CD14-positive monocyte (primary cell): ENCODE data around the gene FLYWCH2. TPM values are rescaled to one million over a fixed set of nuclear protein-coding genes. Genes with fewer than 3 reads are reported as not detected.

Source experiments
- DNase-seq, 3 donors: peaks; one replicate each; pipeline ENCODE4 v3.0.0-alpha.2; 2011 to 2022
- H2AFZ ChIP-seq: 2 replicates; pipeline ENCODE4 v1.6.0; 2012; ENCODE audit warnings: mild to moderate bottlenecking, low read depth, low read length, inconsistent platforms; ENCODE audit not compliant: insufficient read depth, poor library complexity, severe bottlenecking
- H3K27ac ChIP-seq, 2 donors: 1 replicate in 1 of 2; 2 replicates in 1 of 2; pipeline ENCODE4 v1.5.1; 2012 to 2013; ENCODE audit warnings: low read length in 2 of 2, control low read depth in 1 of 2, inconsistent platforms in 1 of 2, low read depth in 1 of 2, mild to moderate bottlenecking in 1 of 2
- H3K27me3 ChIP-seq, 2 donors: one replicate each; pipeline versions ENCODE4 v1.6.0 to v1.6.1; 2011 to 2013; ENCODE audit warnings: low read length in 2 of 2; ENCODE audit not compliant: control insufficient read depth in 2 of 2, insufficient read depth in 2 of 2
- H3K36me3 ChIP-seq, 2 donors: replicated peaks in 1 of 2; 1 replicate in 1 of 2; 2 replicates in 1 of 2; pipeline versions ENCODE4 v1.5.1 to v1.6.1; 2012 to 2013; ENCODE audit warnings: low read length in 2 of 2, control low read depth in 1 of 2, inconsistent platforms in 1 of 2, mild to moderate bottlenecking in 1 of 2; ENCODE audit not compliant: insufficient read depth in 2 of 2, control insufficient read depth in 1 of 2
- H3K4me1 ChIP-seq, 2 donors: 1 replicate in 1 of 2; 2 replicates in 1 of 2; pipeline versions ENCODE4 v1.5.1 to v1.6.1; 2012 to 2013; ENCODE audit warnings: low read length in 2 of 2, control low read depth in 1 of 2, inconsistent platforms in 1 of 2, mild to moderate bottlenecking in 1 of 2, moderate library complexity in 1 of 2; ENCODE audit not compliant: insufficient read depth in 2 of 2, control insufficient read depth in 1 of 2
- H3K4me2 ChIP-seq: replicated peaks from 2 replicates; pipeline ENCODE3; 2012; ENCODE audit warnings: low read length, moderate library complexity, mild to moderate bottlenecking; ENCODE audit not compliant: poor library complexity, severe bottlenecking; ENCODE audit errors: extremely low read depth
- H3K4me3 ChIP-seq, 3 experiments: fragments of 200-600 bp in 1 of 3; sonication (generic) in 1 of 3; replicated peaks in 1 of 3; 1 replicate in 2 of 3; 2 replicates in 1 of 3; pipeline ENCODE4 v1.5.1; 2011 to 2013; ENCODE audit warnings: low read length in 3 of 3, mild to moderate bottlenecking in 3 of 3, control low read depth in 2 of 3, low read depth in 2 of 3, inconsistent platforms in 1 of 3, moderate library complexity in 1 of 3
- H3K79me2 ChIP-seq: 2 replicates; pipeline ENCODE4 v1.6.0; 2012; ENCODE audit warnings: mild to moderate bottlenecking, control low read depth, inconsistent platforms, low read length, moderate library complexity; ENCODE audit not compliant: insufficient read depth
- H3K9ac ChIP-seq: 2 replicates; pipeline ENCODE4 v1.6.0; 2017; ENCODE audit warnings: low read length, mild to moderate bottlenecking; ENCODE audit not compliant: insufficient read depth, poor library complexity, severe bottlenecking
- H3K9me3 ChIP-seq, 2 donors: replicated peaks in 1 of 2; 1 replicate in 1 of 2; 2 replicates in 1 of 2; pipeline versions ENCODE4 v1.5.1 to v1.6.1; 2012 to 2013; ENCODE audit warnings: low read length in 2 of 2, control low read depth in 1 of 2; ENCODE audit not compliant: control insufficient read depth in 1 of 2, insufficient read depth in 1 of 2
- H4K20me1 ChIP-seq: 2 replicates; pipeline ENCODE4 v1.6.0; 2012; ENCODE audit warnings: mild to moderate bottlenecking, low read length, control low read depth, moderate library complexity; ENCODE audit not compliant: insufficient read depth
- H3K27ac Mint-ChIP-seq, 7 donors: one replicate each; pipeline ENCODE4 v1.8.0; 2020; ENCODE audit warnings: mild to moderate bottlenecking in 7 of 7, mixed read lengths in 7 of 7, moderate library complexity in 6 of 7, inconsistent platforms in 2 of 7
- H3K27me3 Mint-ChIP-seq, 3 donors: one replicate each; pipeline ENCODE4 v1.8.0; 2021 to 2022; ENCODE audit warnings: low read depth in 3 of 3, mild to moderate bottlenecking in 3 of 3, mixed read lengths in 3 of 3, moderate library complexity in 3 of 3, inconsistent platforms in 1 of 3
- H3K36me3 Mint-ChIP-seq, 2 donors: one replicate each; pipeline ENCODE4 v1.8.0; 2020; ENCODE audit warnings: mixed read lengths in 2 of 2, inconsistent platforms in 1 of 2, mild to moderate bottlenecking in 1 of 2
- H3K4me1 Mint-ChIP-seq: one replicate; pipeline ENCODE4 v1.8.0; 2020; ENCODE audit warnings: mild to moderate bottlenecking, mixed read lengths
- H3K4me3 Mint-ChIP-seq, 2 donors: one replicate each; pipeline ENCODE4 v1.8.0; 2020; ENCODE audit warnings: mild to moderate bottlenecking in 2 of 2, mixed read lengths in 2 of 2, moderate library complexity in 1 of 2
- H3K9me3 Mint-ChIP-seq, 7 donors: one replicate each; pipeline ENCODE4 v1.8.0; 2020 to 2022; ENCODE audit warnings: mixed read lengths in 7 of 7, mild to moderate bottlenecking in 6 of 7, moderate library complexity in 6 of 7, inconsistent platforms in 2 of 7
- CTCF ChIP-seq: fragments of 200-600 bp; IDR thresholded peaks from one replicate; pipeline ENCODE4 v1.8.0; 2022; ENCODE audit warnings: antibody characterized with exemption, mild to moderate bottlenecking
- WGBS: methylation state at CpG from one replicate; pipeline ENCODE4 v1.1.5; 2013; ENCODE audit warnings: missing lambda C conversion rate; ENCODE audit not compliant: insufficient coverage; 5-methylcytosine and 5-hydroxymethylcytosine counted together
- intact Hi-C, 2 donors: fragments of 100-400 bp; cut with micrococcal nuclease; formaldehyde crosslinking; loops; one replicate each; pipeline versions ENCODE4 v1.15.0 to v1.15.1; 2023
- polyA plus RNA-seq, 3 donors: library from polyadenylated mRNA; depleted of rRNA in 1 of 3; unstranded in 2 of 3; stranded (reverse) in 1 of 3; fragments of 300-500 nt in 2 of 3; fragments of >200 nt in 1 of 3; fragmentation: Illumina TruSeq in 2 of 3; gene quantifications; 1 replicate in 2 of 3; 2 replicates in 1 of 3; pipeline ENCODE4 v1.2.3, GENCODE V29; 2012 to 2021

Gene FLYWCH2
- polyA plus RNA-seq, 3 donors, result 10.9 to 14.8 (median 12.7) TPM

- H3K36me3 ChIP-seq, result no peaks in the 10 kb centered on the region
- no peaks in the 10 kb centered on the region for H3K27me3 ChIP-seq
- Mint-ChIP-seq H3K9me3 (peaks cover 0 to 3% (median 0%) of the 10 kb centered on the region in 7 donors), H3K36me3 (no peaks in the 10 kb centered on the region), H3K27me3 (peaks cover 6 to 15% (median 8%) of the 10 kb centered on the region in 3 donors), H3K4me1 (peaks cover 14% of the 10 kb centered on the region), H3K27ac (peak overlapping the region in 1 of 7 donors; percentile 50), H3K4me3 (no peak overlapping the region)
- H2AFZ ChIP-seq, result no peak overlapping the region
- no peak overlapping the region for H3K27ac ChIP-seq
- H4K20me1 ChIP-seq, result no peaks in the 10 kb centered on the region
- no peak for TF ChIP-seq CTCF
- no peak overlapping the region for H3K4me2 ChIP-seq
- no peaks in the 10 kb centered on the region for H3K79me2 ChIP-seq
- H3K4me1 ChIP-seq, result peaks cover 13% of the 10 kb centered on the region in 2 donors
- no peak overlapping the region for H3K4me3 ChIP-seq
- H3K9me3 ChIP-seq, result no peaks in the 10 kb centered on the region
- intact Hi-C loops, result no loop called here
- no peak overlapping the region for H3K9ac ChIP-seq
- 93% methylated on average over 4 of the region's 8 CpGs for WGBS
- no peak for DNase-seq
Measured at GRCh38 chr16:2843526-2843925, 39.5 kb upstream of the FLYWCH2 start.

DNA sequence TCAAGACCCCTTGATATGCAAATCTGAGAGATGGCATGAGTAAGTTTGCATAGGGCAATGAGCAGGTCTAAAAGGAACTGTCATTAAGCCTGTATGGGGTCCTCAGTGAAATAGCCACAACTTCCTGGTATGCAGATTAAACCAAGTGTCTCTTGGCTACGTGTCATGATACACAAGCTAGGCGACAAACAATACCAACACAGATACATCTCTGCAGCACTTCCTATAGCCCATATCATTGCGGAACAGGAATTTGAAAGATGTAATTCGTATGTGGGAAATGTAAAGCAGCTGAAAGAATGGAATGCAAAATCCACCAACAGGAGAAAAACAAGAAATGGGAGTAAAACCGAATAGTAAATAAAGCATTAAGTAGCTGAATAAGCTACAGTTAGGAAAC is 37.9 kb upstream of the FLYWCH2 start:
- peaks cover 18% of the 10 kb centered on the region for H3K4me1 Mint-ChIP-seq
- H3K27ac ChIP-seq, result no peak overlapping the region
- no peak overlapping the region for H3K9ac ChIP-seq
- H3K4me2 ChIP-seq, result no peak overlapping the region
- no peak for TF ChIP-seq CTCF
- peaks cover 0 to 3% (median 0%) of the 10 kb centered on the region in 7 donors for H3K9me3 Mint-ChIP-seq
- H3K9me3 ChIP-seq, result no peaks in the 10 kb centered on the region
- no peak overlapping the region for H2AFZ ChIP-seq
- H3K36me3 ChIP-seq, result no peaks in the 10 kb centered on the region
- intact Hi-C loops, result no loop called here
- no peaks in the 10 kb centered on the region for H4K20me1 ChIP-seq
- H3K4me3 Mint-ChIP-seq, result no peak overlapping the region
- DNase-seq, result no peak
- H3K27me3 Mint-ChIP-seq, result peaks cover 8 to 18% (median 10%) of the 10 kb centered on the region in 3 donors
- peaks cover 0 to 3% of the 10 kb centered on the region in 2 donors for H3K27me3 ChIP-seq
- WGBS, result 0% methylated on average over 1 of the region's 5 CpGs
- H3K4me3 ChIP-seq, result no peak overlapping the region
- no peak overlapping the region for H3K27ac Mint-ChIP-seq
- H3K36me3 Mint-ChIP-seq, result no peaks in the 10 kb centered on the region
- no peaks in the 10 kb centered on the region for H3K79me2 ChIP-seq
- peaks cover 13% of the 10 kb centered on the region in 2 donors for H3K4me1 ChIP-seq
